Nephron (organoid): ENCODE measurements around the gene PRSS1.
A peak's percentile ranks its signal among the peaks of the same experiment; 100 is the strongest.

ENCODE experiments used
- H3K27ac Mint-ChIP-seq, 3 experiments: 2 replicates each; pipeline ENCODE4 v1.8.0; 2020; ENCODE audit warnings: mixed read lengths in 3 of 3, mild to moderate bottlenecking in 2 of 3, moderate library complexity in 1 of 3
- H3K27me3 Mint-ChIP-seq: 2 replicates; pipeline ENCODE4 v1.8.0; 2021; ENCODE audit warnings: low read depth, mild to moderate bottlenecking, moderate library complexity, mixed read lengths
- H3K36me3 Mint-ChIP-seq: 2 replicates; pipeline ENCODE4 v1.8.0; 2020; ENCODE audit warnings: low read depth, mixed read lengths
- H3K4me1 Mint-ChIP-seq: 2 replicates; pipeline ENCODE4 v1.8.0; 2020; ENCODE audit warnings: mixed read lengths
- H3K4me3 Mint-ChIP-seq, 3 experiments: 2 replicates each; pipeline ENCODE4 v1.8.0; 2020; ENCODE audit warnings: mild to moderate bottlenecking in 3 of 3, mixed read lengths in 3 of 3, moderate library complexity in 2 of 3
- H3K9me3 Mint-ChIP-seq: 2 replicates; pipeline ENCODE4 v1.8.0; 2020; ENCODE audit warnings: mixed read lengths
- CTCF ChIP-seq, 3 experiments: fragments of 200-600 bp; sonication (generic); IDR thresholded peaks; one replicate each; pipeline ENCODE4 v1.5.0; 2021; ENCODE audit warnings: antibody characterized with exemption in 3 of 3; ENCODE audit not compliant: unreplicated experiment in 3 of 3

PRSS1 gene

GRCh38 chr7:142711746-142712616 lies 37.3 kb upstream of the PRSS1 start:
- no peaks in the 10 kb centered on the region for H3K4me1 Mint-ChIP-seq
- peaks cover 8% of the 10 kb centered on the region for H3K27me3 Mint-ChIP-seq
- no peak overlapping the region for H3K4me3 Mint-ChIP-seq
- no peaks in the 10 kb centered on the region for H3K36me3 Mint-ChIP-seq
- peak; percentile 45 to 57 (median 48) for TF ChIP-seq CTCF (IDR thresholded peaks at IDR 0.05; ENCODE audit: unreplicated experiment in 3 of 3)
- H3K27ac Mint-ChIP-seq = no peak overlapping the region
- H3K9me3 Mint-ChIP-seq = no peaks in the 10 kb centered on the region

- Mint-ChIP-seq H3K9me3 (no peaks in the 10 kb centered on the region), H3K27me3 (peaks cover 8% of the 10 kb centered on the region), H3K4me3 (no peak overlapping the region), H3K27ac (no peak overlapping the region), H3K36me3 (no peaks in the 10 kb centered on the region), H3K4me1 (no peaks in the 10 kb centered on the region)
- TF ChIP-seq CTCF (IDR thresholded peaks at IDR 0.05; ENCODE audit: unreplicated experiment in 3 of 3) = peak in 1 of 3 experiments; percentile 1
Measured at GRCh38 chr7:142712617-142712957, 36.7 kb upstream of the PRSS1 start.

GRCh38 chr7:142714375-142714774 lies 34.9 kb upstream of the PRSS1 start:
- TF ChIP-seq CTCF (IDR thresholded peaks at IDR 0.05; ENCODE audit: unreplicated experiment in 3 of 3) = no peak
- Mint-ChIP-seq H3K4me3 (no peak overlapping the region), H3K4me1 (no peaks in the 10 kb centered on the region), H3K36me3 (no peaks in the 10 kb centered on the region), H3K27ac (no peak overlapping the region), H3K27me3 (peaks cover 8% of the 10 kb centered on the region), H3K9me3 (no peaks in the 10 kb centered on the region)

GRCh38 chr7:142716596-142716995 lies 32.7 kb upstream of the PRSS1 start:
- no peaks in the 10 kb centered on the region for H3K36me3 Mint-ChIP-seq
- TF ChIP-seq CTCF (IDR thresholded peaks at IDR 0.05; ENCODE audit: unreplicated experiment in 3 of 3) = no peak
- H3K9me3 Mint-ChIP-seq = no peaks in the 10 kb centered on the region
- H3K27me3 Mint-ChIP-seq = peaks cover 8% of the 10 kb centered on the region
- H3K4me3 Mint-ChIP-seq = no peak overlapping the region
- no peaks in the 10 kb centered on the region for H3K4me1 Mint-ChIP-seq
- H3K27ac Mint-ChIP-seq = no peak overlapping the region

- TF ChIP-seq CTCF (IDR thresholded peaks at IDR 0.05; ENCODE audit: unreplicated experiment in 3 of 3) = no peak
- Mint-ChIP-seq H3K4me1 (no peaks in the 10 kb centered on the region), H3K27me3 (peaks cover 8% of the 10 kb centered on the region), H3K4me3 (no peak overlapping the region), H3K9me3 (no peaks in the 10 kb centered on the region), H3K27ac (no peak overlapping the region), H3K36me3 (no peaks in the 10 kb centered on the region)
Measured at GRCh38 chr7:142717453-142717852, 31.8 kb upstream of the PRSS1 start.

GRCh38 chr7:142718313-142718712 lies 31.0 kb upstream of the PRSS1 start:
- no peak overlapping the region for H3K27ac Mint-ChIP-seq
- H3K4me1 Mint-ChIP-seq = no peaks in the 10 kb centered on the region
- H3K9me3 Mint-ChIP-seq = no peaks in the 10 kb centered on the region
- no peaks in the 10 kb centered on the region for H3K36me3 Mint-ChIP-seq
- TF ChIP-seq CTCF (IDR thresholded peaks at IDR 0.05; ENCODE audit: unreplicated experiment in 3 of 3) = no peak
- peaks cover 8% of the 10 kb centered on the region for H3K27me3 Mint-ChIP-seq
- H3K4me3 Mint-ChIP-seq = no peak overlapping the region
